Measurements from ENCODE around the gene CCDC148. TPM values are rescaled to one million over a fixed set of nuclear protein-coding genes. Genes with fewer than 3 reads are reported as not detected.
A peak's percentile ranks its signal among the peaks of the same experiment; 100 is the strongest.

The CCDC148 gene
- total RNA-seq, 1 donor from 2014 or later = 0.30 TPM

DNA sequence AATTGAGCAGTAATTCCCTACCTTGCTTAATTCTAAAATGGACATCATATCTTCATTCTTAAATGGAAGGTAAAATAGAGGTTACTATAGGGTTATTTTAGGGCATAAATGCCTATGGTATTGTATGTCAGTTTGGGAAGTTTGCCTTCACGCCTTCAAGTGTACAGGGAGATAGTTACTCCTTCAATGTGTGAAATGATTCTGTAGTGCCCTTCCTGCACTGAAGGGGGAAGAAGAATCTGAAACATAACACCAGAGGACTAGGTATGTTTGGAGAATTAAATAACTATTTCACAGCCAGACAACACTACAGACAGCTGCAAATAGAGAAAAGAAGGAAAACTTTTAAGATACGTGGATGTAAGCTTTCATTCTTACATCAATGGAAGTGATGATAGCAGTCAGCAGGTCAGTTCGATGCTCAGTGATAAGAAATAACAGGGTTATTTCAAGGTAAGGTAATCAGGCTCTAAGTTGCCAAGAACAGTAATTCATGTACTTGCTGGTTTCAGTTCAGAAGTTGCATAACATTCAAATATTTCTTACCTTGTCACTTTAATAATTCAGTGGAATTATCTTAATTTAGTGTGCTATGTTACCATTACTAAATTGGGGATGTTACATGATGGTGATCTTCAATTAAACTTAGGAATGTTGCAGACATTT is 4.2 kb upstream of the CCDC148 start:
- no peak for DNase-seq
- Histone ChIP-seq H3K36me3 (no peaks in the 10 kb centered on the region), H3K4me1 (peaks cover 87% of the 10 kb centered on the region), H3K27me3 (ENCODE audit: low read depth) (no peaks in the 10 kb centered on the region), H3K4me3 (no peak overlapping the region), H3K27ac (replicated peaks) (no peak overlapping the region), H3K9me3 (replicated peaks) (no peaks in the 10 kb centered on the region)
- intact Hi-C loops (cut with micrococcal nuclease) = no loop called here
- TF ChIP-seq, protein P1, sequence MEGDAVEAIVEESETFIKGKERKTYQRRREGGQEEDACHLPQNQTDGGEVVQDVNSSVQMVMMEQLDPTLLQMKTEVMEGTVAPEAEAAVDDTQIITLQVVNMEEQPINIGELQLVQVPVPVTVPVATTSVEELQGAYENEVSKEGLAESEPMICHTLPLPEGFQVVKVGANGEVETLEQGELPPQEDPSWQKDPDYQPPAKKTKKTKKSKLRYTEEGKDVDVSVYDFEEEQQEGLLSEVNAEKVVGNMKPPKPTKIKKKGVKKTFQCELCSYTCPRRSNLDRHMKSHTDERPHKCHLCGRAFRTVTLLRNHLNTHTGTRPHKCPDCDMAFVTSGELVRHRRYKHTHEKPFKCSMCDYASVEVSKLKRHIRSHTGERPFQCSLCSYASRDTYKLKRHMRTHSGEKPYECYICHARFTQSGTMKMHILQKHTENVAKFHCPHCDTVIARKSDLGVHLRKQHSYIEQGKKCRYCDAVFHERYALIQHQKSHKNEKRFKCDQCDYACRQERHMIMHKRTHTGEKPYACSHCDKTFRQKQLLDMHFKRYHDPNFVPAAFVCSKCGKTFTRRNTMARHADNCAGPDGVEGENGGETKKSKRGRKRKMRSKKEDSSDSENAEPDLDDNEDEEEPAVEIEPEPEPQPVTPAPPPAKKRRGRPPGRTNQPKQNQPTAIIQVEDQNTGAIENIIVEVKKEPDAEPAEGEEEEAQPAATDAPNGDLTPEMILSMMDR (IDR thresholded peaks at IDR 0.05; ENCODE audit: borderline replicate concordance) = peak; percentile 41

DNA sequence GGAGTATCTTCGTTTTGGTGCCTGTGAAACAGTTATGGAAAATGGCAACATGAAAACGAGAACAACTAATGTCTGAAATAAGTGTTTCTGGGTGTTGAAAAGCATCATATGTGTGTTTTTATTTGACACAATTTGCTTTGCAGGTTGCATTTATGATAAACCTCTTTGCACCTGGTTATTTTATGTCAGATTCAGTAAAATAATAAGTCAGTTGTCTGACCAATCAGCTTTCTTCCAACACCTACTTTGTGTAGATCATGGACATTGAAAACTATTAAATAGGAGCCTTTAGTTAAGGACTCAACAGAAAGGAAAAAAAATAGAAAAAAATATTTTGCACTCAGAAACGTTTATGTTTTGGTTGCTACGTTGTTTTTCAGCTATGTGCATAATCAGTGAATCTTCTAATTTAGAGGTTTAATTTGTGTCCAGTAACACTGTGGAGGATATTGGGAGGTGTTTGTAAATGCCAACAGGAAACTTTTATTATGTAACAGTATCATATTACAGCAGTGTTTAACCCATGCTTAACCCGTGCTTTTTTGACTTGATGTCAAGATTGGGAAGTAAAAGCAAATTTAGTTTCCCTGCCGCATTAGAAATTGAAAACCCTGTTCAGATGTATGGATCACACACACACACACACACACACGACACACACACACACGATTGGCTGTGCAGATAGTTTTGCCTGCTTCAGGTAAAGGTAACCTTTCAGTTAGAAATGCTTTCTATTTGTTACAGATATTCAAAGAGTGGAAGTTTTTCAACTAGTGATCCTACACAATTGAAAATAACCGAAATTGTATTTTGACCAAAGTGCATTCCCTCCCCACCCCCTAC is 2.8 kb upstream of the CCDC148 start:
- TF ChIP-seq, protein P1 (IDR thresholded peaks at IDR 0.05; ENCODE audit: borderline replicate concordance) = no peak
- Histone ChIP-seq H3K9me3 (replicated peaks) (no peaks in the 10 kb centered on the region), H3K27ac (replicated peaks) (peak overlapping the region; percentile 98), H3K4me3 (peak overlapping the region; percentile 98), H3K4me1 (peaks cover 79% of the 10 kb centered on the region), H3K27me3 (ENCODE audit: low read depth) (no peaks in the 10 kb centered on the region), H3K36me3 (no peaks in the 10 kb centered on the region)
- intact Hi-C loops (cut with micrococcal nuclease) = no loop called here
- DNase-seq = no peak

DNA sequence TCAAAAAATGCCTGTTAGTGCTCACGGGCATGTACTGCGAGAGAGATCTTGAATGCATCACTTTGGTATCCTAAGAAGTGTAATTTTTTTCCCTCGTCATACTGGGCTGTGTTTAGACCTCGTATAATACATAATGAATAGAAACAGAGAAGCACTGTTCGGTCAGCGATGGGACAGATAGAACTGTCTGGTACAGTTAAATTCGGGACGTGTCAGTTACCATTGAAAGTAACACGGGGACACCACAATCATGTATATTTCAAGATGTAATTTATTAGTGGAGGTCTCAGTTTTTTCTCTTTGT is 2.0 kb upstream of the CCDC148 start:
- H3K27ac ChIP-seq (replicated peaks) = peak overlapping the region; percentile 98
- intact Hi-C loops (cut with micrococcal nuclease) = no loop called here
- peaks cover 74% of the 10 kb centered on the region for H3K4me1 ChIP-seq
- no peak for DNase-seq
- H3K4me3 ChIP-seq = peak overlapping the region; percentile 98
- H3K36me3 ChIP-seq = no peaks in the 10 kb centered on the region
- no peaks in the 10 kb centered on the region for H3K9me3 ChIP-seq (replicated peaks)
- TF ChIP-seq, protein P1 (IDR thresholded peaks at IDR 0.05; ENCODE audit: borderline replicate concordance) = no peak
- H3K27me3 ChIP-seq (ENCODE audit: low read depth) = no peaks in the 10 kb centered on the region

DNA sequence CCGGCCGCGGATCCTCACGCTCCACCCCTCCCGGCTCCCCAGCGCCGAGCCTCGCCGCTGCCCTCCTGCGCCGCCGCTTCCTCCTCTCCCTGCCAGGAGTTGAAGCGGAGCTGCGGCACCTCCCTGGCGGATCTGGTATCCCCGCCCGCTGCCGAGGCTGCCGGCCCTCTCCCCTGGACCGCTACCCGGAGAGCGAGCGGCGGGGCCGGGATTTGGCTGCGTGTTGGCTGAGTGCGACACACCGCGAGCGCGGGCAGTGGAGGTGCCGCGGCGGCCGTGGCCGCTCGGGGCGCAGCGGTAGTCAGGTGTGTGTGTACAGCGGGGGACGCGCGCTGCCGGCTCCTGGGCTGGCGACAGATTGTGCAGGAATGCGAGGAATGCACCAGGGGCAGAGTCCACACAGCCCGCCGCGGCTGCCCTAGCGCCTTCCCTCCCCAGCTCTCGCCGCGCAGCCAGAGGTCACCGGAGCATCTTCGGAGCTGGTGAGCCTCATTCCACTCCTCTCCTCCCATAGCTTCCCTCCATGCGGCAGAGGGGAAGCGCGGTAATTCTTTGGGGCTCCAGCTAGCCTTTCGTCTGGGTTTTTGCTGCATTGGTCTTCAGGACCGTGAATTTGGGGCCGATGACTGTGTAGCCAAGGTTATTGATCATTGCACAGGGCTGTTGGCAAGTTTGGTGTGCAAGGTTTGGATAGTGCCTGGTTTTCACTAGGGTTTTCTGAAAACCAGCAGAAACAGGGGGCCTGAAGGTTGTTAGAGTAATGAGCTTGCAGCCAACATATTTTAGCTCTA is 1.5 kb upstream of the CCDC148 start:
- TF ChIP-seq, protein P1 (IDR thresholded peaks at IDR 0.05; ENCODE audit: borderline replicate concordance) = peak; percentile 51
- peak; percentile 72 for DNase-seq
- no peaks in the 10 kb centered on the region for H3K27me3 ChIP-seq (ENCODE audit: low read depth)
- H3K4me3 ChIP-seq = peak overlapping the region; percentile 98
- intact Hi-C loops (cut with micrococcal nuclease) = no loop called here
- no peaks in the 10 kb centered on the region for H3K9me3 ChIP-seq (replicated peaks)
- peaks cover 69% of the 10 kb centered on the region for H3K4me1 ChIP-seq
- no peaks in the 10 kb centered on the region for H3K36me3 ChIP-seq
- H3K27ac ChIP-seq (replicated peaks) = peak overlapping the region; percentile 98

DNA sequence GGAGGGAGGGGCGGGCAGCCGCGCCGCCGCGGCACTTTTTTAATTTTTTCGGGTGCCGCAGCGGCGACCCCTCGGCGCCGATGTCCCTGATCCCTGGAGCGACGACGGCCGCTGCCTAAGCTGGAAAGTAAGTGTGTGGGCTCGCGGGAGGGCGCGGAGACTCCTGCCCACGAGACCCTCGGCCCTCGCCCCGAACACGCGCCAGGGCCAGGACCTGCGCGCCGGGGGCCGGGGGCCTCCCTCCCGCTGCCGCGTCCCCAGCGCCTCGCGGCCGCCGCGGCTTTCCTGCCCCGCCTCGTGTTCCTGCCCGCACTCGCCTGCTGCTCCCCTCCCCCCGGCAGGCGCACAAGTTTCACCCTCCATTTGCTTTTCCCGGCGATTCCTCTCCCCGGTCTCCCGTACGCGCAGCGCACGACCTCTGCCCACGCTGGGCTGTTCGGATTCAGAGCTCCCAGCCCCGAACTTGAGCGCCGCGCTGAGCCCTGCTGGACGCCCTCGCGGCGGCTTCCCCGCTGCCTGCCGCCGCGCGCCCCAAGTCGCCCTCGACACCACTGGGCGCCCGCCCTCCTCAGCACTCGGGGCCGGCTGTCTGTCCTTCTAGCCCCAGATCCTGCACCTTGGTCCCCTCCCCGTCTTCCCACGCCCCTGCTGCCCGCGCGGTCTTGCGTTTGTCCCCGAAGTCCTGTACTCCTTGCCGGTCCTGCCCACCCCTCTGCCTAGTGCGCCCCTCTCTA is 706 bp upstream of the CCDC148 start:
- H3K4me1 ChIP-seq = peaks cover 61% of the 10 kb centered on the region
- peak overlapping the region; percentile 98 for H3K4me3 ChIP-seq
- DNase-seq = peak; percentile 70
- H3K9me3 ChIP-seq (replicated peaks) = no peaks in the 10 kb centered on the region
- no peaks in the 10 kb centered on the region for H3K36me3 ChIP-seq
- H3K27ac ChIP-seq (replicated peaks) = peak overlapping the region; percentile 98
- H3K27me3 ChIP-seq (ENCODE audit: low read depth) = no peaks in the 10 kb centered on the region
- TF ChIP-seq, protein P1 (IDR thresholded peaks at IDR 0.05; ENCODE audit: borderline replicate concordance) = no peak
- intact Hi-C loops (cut with micrococcal nuclease) = no loop called here

Data from left ventricle myocardium inferior (tissue), 1 donor.